ENCODE data around the gene MS4A10.

MS4A10 gene

DNA sequence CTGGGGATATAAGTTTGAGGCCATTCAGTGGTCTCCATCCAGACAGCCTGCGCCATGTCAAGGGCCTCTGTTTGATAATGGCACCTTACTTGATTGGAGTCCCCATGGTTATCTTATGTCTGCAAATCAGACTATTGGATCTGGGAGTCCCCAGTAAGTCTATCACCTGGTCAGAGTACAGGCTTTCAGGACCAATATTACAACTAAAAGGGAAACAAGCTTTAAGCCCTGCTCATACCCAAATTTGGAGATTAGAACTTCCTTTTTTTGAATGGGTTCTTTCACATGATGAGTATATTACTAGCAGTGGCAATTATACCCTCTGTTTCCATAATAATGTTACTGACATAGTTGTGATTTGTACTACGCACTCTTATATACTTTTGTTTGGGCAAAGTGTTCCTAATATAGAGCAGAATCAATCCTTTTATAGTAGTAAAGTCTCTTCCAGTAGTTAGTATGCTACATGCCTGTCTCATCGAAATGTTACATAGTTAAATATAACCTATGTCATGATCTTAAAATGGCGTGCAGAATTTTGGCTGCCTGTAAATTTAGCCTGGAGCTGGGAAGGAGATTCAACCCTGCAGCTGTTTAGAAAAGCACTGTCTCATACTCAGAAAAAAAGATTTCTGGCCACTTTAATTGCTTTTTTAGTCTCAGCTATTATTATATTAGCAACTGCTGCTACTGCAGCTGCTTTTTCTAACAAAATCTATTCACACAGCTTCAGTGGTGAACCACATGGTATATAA, 23.5 kb upstream of the MS4A10 start:
- TF ChIP-seq, protein P1, sequence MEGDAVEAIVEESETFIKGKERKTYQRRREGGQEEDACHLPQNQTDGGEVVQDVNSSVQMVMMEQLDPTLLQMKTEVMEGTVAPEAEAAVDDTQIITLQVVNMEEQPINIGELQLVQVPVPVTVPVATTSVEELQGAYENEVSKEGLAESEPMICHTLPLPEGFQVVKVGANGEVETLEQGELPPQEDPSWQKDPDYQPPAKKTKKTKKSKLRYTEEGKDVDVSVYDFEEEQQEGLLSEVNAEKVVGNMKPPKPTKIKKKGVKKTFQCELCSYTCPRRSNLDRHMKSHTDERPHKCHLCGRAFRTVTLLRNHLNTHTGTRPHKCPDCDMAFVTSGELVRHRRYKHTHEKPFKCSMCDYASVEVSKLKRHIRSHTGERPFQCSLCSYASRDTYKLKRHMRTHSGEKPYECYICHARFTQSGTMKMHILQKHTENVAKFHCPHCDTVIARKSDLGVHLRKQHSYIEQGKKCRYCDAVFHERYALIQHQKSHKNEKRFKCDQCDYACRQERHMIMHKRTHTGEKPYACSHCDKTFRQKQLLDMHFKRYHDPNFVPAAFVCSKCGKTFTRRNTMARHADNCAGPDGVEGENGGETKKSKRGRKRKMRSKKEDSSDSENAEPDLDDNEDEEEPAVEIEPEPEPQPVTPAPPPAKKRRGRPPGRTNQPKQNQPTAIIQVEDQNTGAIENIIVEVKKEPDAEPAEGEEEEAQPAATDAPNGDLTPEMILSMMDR (conservative IDR thresholded peaks at IDR 0.05): no peak
- no peak overlapping the region for H3K27ac ChIP-seq

DNA sequence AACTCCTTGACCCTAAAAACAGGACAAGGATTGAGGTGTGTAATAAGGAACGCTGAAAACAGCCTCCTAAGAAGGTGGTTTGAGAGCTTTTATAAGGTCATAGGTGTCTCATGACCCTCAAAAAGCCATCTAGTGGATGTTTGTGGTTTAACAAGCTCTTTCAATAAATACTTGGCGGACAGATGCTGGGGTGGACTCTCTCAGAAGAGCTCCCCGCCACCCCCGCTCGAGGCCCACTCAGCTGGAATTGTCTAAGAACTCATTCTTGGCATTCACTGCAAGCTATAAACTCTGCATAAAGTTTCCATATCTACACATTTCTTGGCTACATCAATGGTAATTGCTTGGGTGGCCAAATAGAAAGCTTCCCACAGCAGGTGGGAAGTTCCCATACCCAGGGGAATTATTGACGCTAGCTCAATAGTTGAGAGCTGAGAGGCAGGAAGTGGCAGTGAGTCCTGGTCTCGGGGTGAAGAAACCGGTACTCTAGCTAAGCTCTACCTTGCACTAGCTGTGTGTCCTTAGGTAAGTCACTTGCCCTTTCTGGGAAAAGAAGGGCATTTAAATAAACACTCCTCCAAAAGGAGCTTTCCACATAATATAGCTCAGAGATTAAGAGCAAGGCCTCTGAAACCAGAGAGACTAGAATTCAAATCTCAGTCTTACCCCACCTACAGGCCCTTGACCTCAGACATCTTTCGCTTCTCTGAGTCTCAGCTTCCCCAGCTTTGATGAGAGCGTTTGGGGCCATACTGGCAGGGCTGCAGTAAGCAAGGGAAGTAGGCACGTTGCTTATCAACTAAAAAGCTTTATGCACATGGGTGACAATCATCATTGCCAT, 22.1 kb upstream of the MS4A10 start:
- no peak overlapping the region for H3K27ac ChIP-seq
- no peak for TF ChIP-seq ZFX (IDR thresholded peaks at IDR 0.05)
- TF ChIP-seq, protein P1 (conservative IDR thresholded peaks at IDR 0.05): peak; percentile 68

DNA sequence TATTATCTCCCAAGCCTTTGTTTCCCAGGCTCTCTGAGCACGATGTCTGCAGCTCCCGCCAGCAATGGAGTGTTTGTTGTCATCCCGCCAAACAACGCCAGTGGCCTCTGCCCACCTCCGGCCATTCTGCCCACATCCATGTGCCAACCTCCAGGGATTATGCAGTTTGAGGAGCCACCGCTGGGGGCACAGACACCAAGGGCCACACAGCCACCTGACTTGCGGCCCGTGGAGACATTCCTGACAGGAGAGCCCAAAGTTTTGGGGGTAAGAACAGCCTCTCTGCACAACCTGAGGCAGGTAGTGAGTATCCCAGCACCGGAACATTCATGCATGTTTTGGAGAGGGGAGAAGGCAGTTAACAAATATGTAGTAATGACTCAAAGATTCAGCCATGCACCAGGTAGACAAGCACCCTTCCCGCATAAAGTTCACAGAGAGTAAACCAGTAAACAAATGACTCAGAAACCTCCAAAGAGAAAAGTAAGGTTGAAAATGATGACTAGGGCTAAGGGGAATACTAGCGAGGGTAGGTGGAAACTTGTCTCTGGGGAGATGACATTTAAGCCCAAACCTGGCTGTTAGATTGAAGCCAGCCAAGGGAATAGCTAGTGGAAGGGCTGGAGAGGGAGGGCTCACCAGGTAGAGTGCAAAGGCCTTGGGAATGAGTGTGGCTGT, 21.3 kb upstream of the MS4A10 start:
- no peak overlapping the region for H3K27ac ChIP-seq
- TF ChIP-seq ZFX (IDR thresholded peaks at IDR 0.05): no peak

DNA sequence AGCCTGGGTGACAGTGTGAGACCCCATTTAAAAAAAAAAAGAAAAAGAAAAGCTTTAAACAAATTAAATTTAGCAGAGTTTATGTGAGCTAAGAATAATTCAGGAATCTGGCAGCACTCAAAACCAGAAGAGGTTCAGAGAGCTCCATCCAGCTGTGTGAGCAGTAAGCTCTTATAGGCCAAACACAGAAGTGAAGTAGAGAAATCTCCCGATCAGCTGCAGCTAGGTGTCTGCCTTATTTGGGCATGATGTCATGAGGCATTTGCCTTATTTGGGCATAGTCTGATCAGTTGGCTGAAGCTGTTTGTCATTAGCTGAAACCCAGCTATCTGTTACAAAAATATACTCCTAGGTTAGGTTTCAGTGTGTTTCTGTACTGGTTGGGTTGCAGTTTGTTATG, 20.3 kb upstream of the MS4A10 start:
- TF ChIP-seq, protein P1 (conservative IDR thresholded peaks at IDR 0.05): no peak
- no peak for TF ChIP-seq ZFX (IDR thresholded peaks at IDR 0.05)
- H3K27ac ChIP-seq: no peak overlapping the region

DNA sequence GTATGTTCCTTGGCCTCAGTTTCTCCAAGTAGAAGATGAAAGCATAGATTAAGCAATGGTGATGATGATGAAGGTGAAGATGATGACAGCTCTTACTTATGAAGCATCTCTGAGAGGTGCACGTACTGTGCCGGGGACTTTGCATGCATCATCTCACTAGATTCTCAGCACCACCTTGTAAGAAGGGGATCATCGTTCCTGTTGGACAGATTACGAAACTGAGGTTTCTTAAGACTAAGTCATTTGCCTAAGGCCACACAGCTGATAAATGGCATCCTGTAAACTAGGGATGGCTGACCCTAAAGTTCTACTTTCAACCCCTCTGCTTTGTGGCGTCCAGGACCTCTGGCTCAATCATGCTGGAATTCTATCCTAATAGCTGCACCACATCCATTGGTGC, 19.8 kb upstream of the MS4A10 start:
- no peak overlapping the region for H3K27ac ChIP-seq
- TF ChIP-seq, protein P1 (conservative IDR thresholded peaks at IDR 0.05): no peak
- no peak for TF ChIP-seq ZFX (IDR thresholded peaks at IDR 0.05)

DNA sequence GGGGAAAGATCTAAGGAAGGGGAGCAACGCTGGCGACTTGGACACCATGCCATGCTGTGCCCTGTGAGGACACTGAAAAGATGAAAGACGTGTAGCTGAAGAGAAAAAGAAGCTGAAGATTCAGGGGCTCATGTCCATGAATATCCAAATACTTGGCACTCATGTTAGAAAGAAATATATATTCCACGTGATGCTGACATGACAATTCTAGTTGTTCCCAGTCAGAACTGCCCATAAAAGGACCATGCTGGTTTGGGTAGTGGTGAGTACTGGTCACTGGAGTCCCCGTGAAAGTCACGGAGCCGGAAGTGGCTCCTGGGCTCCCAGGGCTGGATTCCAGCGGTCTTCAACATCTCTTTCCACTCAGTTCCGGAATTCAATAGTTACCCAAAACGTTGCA, 18.6 kb upstream of the MS4A10 start:
- TF ChIP-seq, protein P1 (conservative IDR thresholded peaks at IDR 0.05): no peak
- TF ChIP-seq ZFX (IDR thresholded peaks at IDR 0.05): no peak

DNA sequence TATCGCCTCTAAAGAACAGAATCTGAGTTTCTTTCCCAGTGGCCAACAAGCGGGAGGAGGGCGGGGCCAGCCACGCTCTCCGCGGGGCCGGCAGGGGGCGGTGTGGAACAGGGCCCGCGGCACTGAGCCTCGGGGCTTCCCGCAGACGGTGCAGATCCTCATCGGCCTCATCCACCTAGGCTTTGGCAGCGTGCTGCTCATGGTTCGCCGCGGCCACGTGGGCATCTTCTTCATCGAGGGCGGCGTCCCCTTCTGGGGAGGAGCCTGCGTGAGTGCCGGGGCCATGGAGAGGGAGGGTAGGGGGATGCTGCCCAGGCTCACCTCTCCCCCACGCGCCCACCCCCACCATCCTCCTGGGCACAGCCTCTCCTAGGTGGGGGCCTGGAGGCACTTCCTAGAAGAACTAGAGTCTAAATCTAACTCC, 17.7 kb upstream of the MS4A10 start:
- no peak overlapping the region for H3K27ac ChIP-seq

More for the DNA sequence above, 18.6 kb upstream of the MS4A10 start:
- no peak overlapping the region for H3K27ac ChIP-seq

More for the DNA sequence above, 17.7 kb upstream of the MS4A10 start:
- no peak for TF ChIP-seq ZFX (IDR thresholded peaks at IDR 0.05)
- TF ChIP-seq, protein P1 (conservative IDR thresholded peaks at IDR 0.05): no peak

Measured in C4-2B (cell line).